ENCODE data around the gene RPF1.
A peak's percentile ranks its signal among the peaks of the same experiment; 100 is the strongest.
"Not testable (repeated sequence)": the region's sequence is repeated elsewhere in the genome, so short reads cannot be mapped to it uniquely, and the experiment has no call there.

Gene RPF1, protein sequence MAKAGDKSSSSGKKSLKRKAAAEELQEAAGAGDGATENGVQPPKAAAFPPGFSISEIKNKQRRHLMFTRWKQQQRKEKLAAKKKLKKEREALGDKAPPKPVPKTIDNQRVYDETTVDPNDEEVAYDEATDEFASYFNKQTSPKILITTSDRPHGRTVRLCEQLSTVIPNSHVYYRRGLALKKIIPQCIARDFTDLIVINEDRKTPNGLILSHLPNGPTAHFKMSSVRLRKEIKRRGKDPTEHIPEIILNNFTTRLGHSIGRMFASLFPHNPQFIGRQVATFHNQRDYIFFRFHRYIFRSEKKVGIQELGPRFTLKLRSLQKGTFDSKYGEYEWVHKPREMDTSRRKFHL

DNA sequence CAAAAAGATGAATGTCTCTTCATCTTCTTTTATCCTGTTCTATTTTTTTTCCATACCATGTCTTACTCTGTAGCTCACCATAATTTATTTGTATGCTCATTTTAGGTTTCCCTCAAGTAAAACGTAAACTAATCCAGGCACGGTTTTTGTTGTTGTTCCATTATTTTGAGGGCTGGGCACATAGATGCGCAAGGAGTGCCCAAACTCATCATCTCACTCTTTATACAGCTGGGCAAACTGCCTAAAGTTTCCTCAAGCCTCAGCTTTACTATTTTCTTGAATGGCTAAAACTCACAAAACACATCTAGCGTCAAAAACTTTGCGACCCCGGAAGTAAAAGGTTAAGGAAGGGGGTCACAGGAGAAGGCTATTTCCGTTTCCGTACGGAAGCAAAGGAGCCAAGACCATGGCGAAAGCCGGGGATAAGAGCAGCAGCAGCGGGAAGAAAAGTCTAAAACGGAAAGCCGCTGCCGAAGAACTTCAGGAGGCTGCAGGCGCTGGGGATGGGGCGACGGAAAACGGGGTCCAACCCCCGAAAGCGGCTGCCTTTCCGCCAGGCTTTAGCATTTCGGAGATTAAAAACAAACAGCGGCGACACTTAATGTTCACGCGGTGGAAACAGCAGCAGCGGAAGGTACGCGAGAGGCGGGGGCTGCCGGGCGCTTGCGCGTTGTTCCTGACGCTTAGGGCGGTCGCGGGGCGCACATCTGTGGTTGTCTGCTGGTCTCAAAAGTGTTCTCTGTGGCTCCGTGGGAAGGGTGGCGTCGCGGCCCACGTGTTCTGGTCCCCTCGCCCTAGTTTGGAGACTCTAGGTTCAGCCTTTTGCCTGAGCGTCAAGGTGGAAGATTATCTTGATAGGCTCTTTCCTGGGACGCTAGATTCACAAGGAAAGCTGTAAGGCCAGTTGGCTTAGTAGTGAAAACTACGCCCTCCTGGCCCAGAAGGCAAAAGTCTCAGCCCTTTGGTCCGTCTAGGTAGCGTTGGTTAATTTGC, at the start of gene RPF1:
TSS of gene RPF1 (plus strand) at position 391 of the 993 bp plus-strand sequence. CDS start at position 407, 16 bp downstream.
- peak; percentile 87 for DNase-seq (ENCODE audit: low read depth, low spot score)

DNA sequence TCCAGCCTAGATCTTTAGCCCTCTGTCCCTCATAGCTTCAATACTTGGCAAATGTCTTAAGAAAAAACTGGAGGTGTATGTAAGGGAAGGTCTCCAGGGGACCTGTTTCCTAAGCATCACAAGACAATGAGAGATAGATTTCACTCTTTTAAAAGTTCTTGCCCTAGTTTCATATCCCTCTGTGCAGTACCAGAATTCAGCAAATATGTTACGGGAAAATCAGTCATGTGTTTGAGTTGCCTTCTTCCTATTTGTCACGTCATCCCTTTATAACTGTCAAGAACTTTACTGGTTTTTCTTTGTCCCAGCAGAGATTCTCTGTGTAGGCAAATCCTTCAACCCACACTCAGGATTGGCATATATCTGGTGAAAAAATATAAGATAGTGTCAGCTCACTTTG, 48.5 kb upstream of the RPF1 start:
- DNase-seq (ENCODE audit: low read depth, low spot score): no peak

DNA sequence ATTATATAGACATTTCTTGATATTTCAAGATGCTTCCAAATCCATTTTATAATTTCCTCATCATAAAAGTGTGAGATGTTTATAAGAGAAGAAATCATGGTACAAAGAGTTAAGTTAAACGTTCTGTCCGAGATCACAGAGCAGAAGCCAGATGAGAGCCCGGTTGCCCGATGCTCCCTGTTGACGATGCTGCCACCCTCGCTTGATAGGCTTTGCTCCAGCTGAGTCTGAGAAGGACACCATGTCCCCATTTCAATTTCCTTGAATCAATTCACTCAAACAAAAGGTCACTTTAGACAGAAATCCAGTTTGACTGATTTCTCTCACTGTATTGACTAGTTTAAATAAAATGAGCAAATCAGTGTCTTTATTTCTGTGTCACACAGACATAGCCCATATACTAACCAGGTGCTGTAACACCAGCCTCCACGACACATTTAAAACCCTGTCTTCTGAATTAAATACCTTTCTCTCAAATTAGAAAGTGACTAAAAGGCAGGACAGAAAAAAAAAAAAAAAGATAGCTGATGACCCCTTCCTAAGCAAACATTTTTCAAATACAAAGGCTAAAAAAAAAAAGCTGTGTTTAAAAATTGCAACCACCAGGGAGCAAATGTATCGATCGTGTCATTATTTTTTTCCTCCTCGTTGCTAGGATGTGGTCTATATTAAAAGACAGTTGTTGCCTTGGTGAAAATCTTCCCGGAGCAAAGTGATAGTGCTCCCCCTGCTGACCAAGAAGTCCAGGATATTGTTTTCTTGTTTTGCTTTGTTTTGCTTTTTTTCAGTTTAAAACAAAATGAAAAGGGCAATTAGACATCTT, 45.6 kb upstream of the RPF1 start:
- peak; percentile 35 for DNase-seq (ENCODE audit: low read depth, low spot score)

DNA sequence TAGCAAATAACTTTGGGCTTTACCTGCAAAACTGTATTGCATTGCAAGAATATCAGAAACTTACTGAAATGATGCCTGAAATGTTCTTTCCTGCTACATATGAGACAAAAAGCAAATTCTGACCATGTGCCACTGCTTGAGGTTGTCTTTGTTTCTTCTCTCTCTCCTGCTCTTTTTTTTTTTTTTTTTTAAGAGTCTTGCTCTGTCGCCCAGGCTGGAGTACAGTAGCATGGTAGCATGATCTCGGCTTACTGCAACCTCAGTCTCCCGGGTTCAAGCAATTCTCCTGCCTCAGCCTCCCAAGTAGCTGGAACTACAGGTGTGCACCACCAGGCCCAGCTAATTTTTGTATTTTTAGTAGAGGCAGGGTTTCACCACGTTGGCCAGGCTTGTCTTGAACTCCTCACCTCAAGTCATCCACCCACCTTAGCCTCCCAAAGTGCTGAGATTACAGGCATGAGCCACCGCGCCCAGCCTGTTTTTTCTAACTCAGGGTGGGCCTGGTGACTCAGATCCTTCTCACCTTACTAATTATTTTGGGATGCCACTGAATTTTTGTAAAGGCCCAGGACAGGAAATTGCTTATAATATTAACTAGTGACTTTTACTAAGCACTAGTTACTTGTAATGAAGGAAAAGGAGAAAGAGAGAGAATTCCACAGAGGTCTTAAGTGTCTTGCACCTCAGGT, 44.8 kb upstream of the RPF1 start:
- no peak for DNase-seq (ENCODE audit: low read depth, low spot score)

DNA sequence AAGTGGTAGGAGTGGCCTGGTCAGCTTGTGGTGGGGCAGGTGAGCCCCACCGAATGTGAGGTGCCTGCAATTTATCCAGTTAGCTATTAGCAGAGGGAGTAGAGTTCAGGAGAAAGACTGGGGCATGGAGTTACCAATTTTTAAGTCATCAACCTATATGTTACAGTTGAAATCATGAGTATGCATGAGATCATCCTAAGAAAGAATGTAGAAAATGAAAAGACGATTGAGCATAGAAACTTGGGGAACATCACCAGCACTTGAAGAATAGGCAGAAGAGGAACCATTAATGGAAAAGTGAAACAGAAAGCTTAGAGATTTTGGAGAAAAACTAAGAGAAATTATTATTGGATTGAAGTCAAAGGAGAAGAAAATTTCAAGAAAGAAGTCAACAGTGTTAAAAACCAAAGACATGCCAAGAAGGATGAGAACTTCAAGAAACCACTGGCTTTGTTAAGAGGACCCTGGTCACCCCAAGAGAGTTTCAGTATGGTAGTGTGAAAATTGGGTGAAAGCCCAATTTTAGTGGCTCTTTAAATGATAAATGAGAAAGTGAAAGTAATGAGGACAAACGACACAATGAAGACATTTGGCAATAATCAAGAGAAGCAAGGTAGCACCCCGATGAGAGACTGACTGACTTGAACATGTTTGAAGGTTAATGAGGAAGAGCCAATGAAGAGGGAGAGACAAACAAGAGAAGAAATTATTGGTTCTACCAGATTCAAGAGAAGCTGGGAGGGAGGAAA, 44.1 kb upstream of the RPF1 start:
- no peak for DNase-seq (ENCODE audit: low read depth, low spot score)

DNA sequence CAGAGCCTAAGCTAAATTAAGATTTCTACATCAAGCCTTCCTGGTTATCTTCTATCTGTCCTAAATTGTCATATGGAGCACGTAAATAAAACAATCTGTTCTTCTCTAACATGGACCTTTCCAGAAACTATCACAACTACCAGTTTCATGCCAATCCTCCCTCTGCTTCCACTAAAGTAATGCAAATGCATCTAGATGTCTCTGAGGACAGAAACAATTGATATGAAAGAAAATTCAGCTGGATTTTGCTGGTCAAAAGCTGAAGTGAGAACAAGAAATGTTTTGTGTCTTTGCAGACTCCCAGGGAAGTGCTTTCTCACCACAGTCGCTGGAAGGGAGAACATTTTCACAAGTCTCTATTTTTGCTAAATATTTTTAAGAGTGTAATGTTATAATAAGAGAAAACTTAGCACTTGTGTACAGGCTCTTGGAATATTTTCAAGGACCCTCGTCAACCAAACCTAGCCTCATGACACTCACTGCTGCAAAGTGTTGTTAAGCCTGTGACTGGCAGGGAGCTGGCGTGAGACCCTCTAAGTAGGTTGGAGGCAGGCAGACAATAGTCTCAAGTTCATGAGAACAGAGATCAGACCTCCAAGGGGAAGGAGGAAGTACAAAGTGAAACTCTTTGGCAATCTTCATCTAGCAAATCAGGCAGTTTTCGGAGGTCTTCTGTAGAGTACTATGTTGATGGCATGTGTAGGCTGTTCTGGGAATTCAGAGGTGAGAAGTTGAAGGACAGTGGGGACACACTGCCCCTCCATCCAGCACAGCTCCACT, 42.0 kb upstream of the RPF1 start:
- DNase-seq (ENCODE audit: low read depth, low spot score): no peak

DNA sequence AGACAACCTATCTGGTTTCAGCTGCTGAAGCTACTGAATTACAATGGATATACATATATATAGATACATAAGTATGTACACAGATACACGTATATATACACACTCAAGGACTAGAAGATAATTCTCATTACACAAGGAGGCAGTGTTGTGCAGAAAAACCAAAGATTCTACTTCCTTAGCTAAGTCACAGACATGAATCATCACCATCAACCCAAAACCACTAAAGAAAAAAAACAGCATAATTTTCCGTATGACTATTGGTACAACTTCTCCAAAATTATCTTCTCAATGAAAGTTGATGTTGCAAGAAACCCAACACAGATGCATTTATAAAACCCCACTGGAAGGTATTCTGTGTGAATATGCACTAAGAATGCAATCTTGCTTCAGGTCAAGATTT, 36.8 kb upstream of the RPF1 start:
- DNase-seq (ENCODE audit: low read depth, low spot score): no peak

DNA sequence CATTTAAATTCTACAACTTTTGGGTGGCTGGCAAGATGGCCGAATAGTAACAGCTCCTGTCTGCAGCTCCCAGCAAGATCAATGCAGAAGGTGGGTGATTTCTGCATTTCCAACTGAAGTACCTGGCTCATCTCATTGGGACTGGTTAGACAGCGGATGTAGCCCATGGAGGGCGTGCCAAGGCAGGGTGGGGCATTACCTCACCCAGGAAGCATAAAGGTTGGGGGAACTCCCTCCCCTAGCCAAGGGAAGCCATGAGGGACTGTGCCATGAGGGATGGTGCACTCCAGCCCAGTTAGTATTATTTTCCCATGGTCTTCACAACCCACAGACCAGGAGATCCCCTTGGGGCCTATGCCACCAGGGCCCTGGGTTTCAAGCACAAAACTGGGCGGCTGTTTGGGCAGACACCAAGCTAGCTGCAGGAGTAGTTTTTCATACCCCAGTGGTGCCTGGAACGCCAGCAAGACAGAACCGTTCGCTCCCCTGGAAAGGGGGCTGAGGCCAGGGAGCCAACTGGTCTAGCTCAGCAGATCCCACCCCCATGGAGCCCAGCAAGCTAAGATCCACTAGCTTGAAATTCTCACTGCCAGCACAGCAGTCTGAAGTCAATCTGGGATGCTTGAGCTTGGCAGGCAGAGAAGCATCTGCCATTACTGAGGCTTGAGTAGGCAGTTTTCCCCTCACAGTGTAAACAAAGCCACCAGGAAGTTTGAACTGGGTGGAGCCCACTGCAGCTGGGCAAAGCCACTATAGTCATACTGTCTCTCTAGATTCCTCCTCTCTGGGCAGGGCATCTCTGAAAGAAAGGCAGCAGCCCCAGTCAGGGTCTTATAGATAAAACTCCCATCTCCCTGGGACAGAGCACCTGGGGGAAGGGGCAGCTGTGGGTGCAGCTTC, 36.1 kb upstream of the RPF1 start:
- DNase-seq (ENCODE audit: low read depth, low spot score): not testable (repeated sequence)

DNA sequence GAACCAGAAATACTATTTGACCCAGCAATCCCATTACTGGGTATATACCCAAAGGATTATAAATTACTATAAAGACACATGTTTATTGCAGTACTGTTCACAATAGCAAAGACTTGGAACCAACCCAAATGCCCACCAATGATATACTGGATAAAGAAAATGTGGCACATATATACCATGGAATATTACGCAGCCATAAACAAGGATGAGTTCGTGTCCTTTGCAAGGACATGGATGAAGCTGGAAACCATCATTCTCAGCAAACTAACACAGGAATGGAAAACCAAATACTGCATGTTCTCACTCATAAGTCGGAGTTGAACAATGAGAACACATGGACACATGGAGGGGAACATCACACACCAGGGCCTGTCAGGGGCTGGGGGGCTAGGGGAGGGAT, 30.4 kb upstream of the RPF1 start:
- not testable (repeated sequence) for DNase-seq (ENCODE audit: low read depth, low spot score)

DNA sequence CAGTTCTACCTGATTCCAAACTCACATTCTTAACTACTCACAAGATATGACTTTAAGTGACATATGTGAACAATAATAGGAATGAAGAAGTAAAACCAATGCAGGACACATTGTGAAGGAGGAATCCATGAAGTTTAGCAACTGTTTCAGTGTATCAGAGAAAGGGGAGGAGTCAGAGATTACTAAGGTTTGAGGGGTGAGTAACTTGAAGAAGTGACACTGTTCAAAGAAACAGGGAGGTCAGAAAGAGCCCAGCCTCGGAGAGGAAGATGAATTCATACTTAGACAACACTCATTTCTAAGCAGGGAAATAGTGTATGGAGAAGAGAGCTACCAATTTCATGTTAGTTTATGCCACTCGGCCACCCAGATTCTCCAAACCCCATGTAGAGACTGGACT, 28.2 kb upstream of the RPF1 start:
- DNase-seq (ENCODE audit: low read depth, low spot score): no peak

DNA sequence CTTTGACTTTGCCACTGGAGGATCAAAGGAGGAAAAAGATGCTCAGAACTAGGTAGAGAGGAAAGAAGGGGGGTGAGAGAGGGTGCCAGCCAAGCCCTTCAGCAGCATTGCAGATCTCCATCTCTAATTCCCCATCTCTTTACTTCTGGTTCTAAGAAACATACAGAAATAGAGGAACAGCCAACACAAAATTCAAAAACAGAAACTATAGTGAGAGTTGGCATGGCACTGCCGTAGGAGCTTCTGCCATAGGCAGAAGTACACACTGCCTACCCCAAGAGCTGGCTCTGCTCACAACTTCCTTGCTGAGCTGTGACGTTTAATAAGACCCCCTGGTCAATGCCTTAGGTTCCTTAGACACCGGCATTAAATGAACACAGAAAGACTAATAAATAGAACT, 26.6 kb upstream of the RPF1 start:
- no peak for DNase-seq (ENCODE audit: low read depth, low spot score)

DNA sequence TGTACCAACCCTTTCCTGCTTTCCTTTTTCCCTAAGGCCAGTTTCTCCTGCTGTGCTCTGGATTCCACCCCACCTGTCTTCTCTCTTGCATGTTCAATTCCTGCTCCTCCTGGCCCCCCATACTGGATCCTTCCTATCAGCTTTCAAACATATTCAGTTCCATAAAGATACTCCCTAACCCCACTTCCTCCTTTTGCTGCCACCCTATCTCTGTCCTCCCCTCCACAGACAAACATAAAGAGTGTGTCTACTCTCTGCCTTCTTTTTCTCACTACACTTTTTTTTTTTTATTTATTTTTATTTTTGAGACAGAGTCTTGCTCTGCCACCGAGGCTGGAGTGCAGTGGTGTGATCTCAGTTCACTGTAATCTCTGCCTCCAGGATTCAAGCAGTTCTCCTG, 16.9 kb upstream of the RPF1 start:
- DNase-seq (ENCODE audit: low read depth, low spot score): no peak

DNA sequence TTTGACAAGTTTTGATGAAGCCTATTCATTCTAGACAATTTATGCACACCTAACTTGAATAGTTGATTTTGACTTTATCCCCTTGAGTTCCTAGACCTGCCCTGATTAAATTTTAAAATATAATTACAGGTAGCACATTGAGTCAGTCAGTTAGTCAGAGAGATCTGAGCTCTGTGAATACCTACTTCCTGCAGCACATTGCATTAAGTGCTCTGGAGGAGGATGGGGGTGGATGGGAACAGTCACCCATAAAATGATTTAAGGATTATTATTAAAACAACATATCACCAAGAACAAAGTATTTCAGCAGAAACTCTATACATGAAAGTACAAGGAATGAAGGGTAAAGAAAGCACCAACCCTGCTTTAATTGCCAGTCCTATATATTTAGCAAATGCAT, 11.8 kb upstream of the RPF1 start:
- no peak for DNase-seq (ENCODE audit: low read depth, low spot score)

DNA sequence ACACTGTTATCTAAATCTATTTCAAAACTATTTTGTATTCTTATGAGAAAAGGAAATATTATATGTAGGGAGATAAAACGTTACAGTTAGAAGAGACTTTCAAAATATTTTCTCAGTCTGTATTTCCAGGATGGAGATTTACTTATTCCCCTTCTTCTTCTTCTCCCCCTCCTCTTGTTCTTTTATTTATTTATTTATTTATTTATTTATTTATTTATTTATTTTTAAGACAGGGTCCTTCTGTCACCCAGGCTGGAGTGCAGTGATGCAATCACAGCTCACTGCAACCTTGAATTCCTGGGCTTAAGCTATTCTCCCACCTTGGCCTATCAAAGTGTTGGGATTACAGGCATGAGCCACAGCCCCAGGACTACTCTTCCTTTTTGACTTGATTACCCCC, 2.8 kb upstream of the RPF1 start:
- DNase-seq (ENCODE audit: low read depth, low spot score): no peak

DNA sequence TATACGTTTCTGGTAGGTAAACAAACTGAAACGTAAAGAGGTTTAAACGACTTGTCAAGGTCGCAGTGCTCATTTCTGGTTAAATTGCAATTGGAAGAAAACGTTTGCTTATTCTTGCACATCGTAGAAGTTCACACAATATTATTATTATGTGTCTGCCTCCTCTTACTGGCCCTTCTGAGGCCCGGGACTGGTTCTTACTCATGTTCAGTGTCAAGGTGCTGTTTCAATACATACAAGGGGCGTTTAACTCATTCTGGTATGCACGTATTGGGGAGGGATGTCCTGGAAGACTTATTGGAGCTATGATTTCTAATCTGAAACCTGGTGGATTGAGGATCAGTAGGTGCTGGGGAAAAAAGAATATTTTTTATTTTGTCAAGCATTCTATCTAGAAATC, 932 bp downstream of the RPF1 start:
- no peak for DNase-seq (ENCODE audit: low read depth, low spot score)

DNA sequence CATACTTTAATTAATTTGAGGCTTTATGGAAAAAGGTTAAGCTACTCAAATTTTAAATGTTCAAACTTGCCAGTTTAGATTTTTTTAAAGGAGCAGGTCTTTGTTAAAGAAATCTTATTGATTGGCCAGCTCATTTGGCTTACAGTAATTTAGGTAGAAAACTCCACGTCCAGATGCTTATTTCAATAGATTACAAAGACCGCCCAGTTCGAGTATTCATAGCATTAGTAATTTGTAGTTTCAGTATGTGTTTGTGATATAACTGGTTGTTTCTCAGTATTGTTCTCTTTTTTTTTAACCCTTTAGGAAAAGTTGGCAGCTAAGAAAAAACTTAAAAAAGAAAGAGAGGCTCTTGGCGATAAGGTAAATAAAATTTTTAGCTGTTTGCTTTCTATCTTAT, 1.6 kb downstream of the RPF1 start:
- no peak for DNase-seq (ENCODE audit: low read depth, low spot score)

DNA sequence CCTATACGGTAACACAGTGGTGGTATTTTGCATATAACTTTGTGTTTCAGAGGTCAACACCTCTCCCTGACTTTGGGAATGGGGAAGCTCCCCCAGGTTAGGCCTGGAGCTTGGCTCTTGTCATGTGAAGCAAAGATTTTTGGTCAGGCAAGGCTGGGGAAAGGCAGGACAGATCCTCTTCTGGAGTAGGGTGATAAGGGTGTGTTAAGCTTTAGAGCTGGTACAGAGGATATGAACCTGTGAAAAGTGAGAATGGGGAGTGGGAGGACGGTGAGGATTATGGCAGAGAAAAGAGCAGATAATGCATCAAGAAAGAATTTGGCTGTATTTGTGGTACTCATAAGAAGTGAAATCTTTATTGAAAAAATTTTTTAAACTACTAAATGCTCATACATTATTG, 2.3 kb downstream of the RPF1 start:
- DNase-seq (ENCODE audit: low read depth, low spot score): no peak

DNA sequence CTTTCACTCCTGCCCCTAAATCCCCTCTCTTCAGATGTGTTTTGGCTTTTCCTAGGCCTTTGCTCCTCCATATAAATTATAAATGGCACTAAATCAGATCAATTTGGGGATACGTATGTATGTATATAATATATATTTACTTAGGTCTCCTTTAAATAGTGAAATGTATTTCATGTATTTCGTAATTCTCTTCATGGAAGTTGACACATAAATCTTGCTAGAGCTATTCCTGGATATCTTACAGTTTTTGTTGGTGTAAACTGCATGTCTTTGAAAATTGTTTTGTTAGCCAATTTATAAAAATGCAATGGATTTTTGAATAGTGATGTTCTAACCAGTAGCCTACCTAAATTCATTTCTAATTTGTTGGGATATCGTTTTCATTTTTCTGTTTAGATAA, 9.0 kb downstream of the RPF1 start:
- DNase-seq (ENCODE audit: low read depth, low spot score): no peak

DNA sequence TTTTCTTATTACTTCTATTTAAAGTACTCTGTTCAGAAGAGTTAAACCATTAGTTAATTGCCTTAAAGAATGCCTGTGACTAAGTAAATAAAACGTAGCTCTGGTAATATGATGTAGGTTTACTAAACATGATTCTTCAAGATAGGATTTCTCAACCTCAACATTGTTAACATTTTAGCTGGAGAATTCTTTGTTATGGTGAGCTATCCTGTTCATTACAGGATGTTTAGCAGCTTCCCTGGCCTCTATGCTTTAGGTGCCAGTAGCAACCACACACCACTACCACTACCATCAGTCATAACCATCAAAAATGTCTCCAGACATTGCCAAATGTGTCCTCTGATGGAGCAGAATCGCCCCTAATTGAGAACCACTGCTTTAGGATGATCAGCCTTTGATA, 10.7 kb downstream of the RPF1 start:
- DNase-seq (ENCODE audit: low read depth, low spot score): no peak

All from ELF-1 (cell line).